ENCODE data around the gene PFKFB3. TPM values are rescaled to one million over a fixed set of nuclear protein-coding genes. Genes with fewer than 3 reads are reported as not detected.

PFKFB3 gene
- total and polyA plus RNA-seq, 9 donors, result 15.3 to 60.8 (median 40.2) TPM

GRCh38 chr10:6274484-6274883 lies 71.8 kb downstream of the PFKFB3 start:
- no peaks in the 10 kb centered on the region for H3K27me3 ChIP-seq
- no peaks in the 10 kb centered on the region for H3K4me1 ChIP-seq (ENCODE audit: insufficient read depth)
- no peak for DNase-seq
- no peaks in the 10 kb centered on the region for H3K9me3 ChIP-seq
- WGBS, 3 donors, result 89 to 95% (median 91%) methylated on average over 7 of the region's 7 CpGs
- no peak overlapping the region for H3K4me3 ChIP-seq
- no peaks in the 10 kb centered on the region for H3K36me3 ChIP-seq
- no peak overlapping the region for H3K27ac ChIP-seq
- intact Hi-C loops (cut with DNase I), result no loop called here
- TF ChIP-seq EP300 (IDR thresholded peaks at IDR 0.05) (no peak), CTCF (IDR thresholded peaks at IDR 0.05) (no peak), POLR2A (IDR thresholded peaks at IDR 0.05) (no peak)

- Histone ChIP-seq H3K9me3 (no peaks in the 10 kb centered on the region), H3K27ac (no peak overlapping the region), H3K36me3 (no peaks in the 10 kb centered on the region), H3K4me1 (ENCODE audit: insufficient read depth) (no peaks in the 10 kb centered on the region), H3K27me3 (no peaks in the 10 kb centered on the region), H3K4me3 (no peak overlapping the region)
- peak in 4 of 5 donors; percentile 33 to 51 (median 41) for DNase-seq
- intact Hi-C loops (cut with DNase I), result no loop called here
- no peak for TF ChIP-seq CTCF (IDR thresholded peaks at IDR 0.05)
- no peak for TF ChIP-seq POLR2A (IDR thresholded peaks at IDR 0.05)
- peak; percentile 75 for TF ChIP-seq EP300 (IDR thresholded peaks at IDR 0.05)
- 79 to 84% (median 79%) methylated on average over 29 of the region's 29 CpGs for WGBS, 3 donors
These were observed 72.6 kb downstream of the PFKFB3 start for GRCh38 chr10:6275022-6275997.

- no peaks in the 10 kb centered on the region for H3K36me3 ChIP-seq
- H3K4me1 ChIP-seq (ENCODE audit: insufficient read depth), result no peaks in the 10 kb centered on the region
- no peaks in the 10 kb centered on the region for H3K9me3 ChIP-seq
- no peak overlapping the region for H3K4me3 ChIP-seq
- intact Hi-C loops (cut with DNase I), result no loop called here
- no peaks in the 10 kb centered on the region for H3K27me3 ChIP-seq
- WGBS, 3 donors, result 41 to 56% (median 46%) methylated on average over 2 of the region's 2 CpGs
- DNase-seq, result no peak
- no peak overlapping the region for H3K27ac ChIP-seq
- TF ChIP-seq POLR2A (IDR thresholded peaks at IDR 0.05) (no peak), EP300 (IDR thresholded peaks at IDR 0.05) (no peak), CTCF (IDR thresholded peaks at IDR 0.05) (no peak)
These were observed 73.6 kb downstream of the PFKFB3 start for GRCh38 chr10:6276356-6276755.

- intact Hi-C loops (cut with DNase I), result no loop called here
- TF ChIP-seq POLR2A (IDR thresholded peaks at IDR 0.05) (no peak), CTCF (IDR thresholded peaks at IDR 0.05) (no peak), EP300 (IDR thresholded peaks at IDR 0.05) (no peak)
- no peaks in the 10 kb centered on the region for H3K9me3 ChIP-seq
- 69 to 74% (median 72%) methylated on average over 9 of the region's 9 CpGs for WGBS, 3 donors
- no peaks in the 10 kb centered on the region for H3K4me1 ChIP-seq (ENCODE audit: insufficient read depth)
- H3K27me3 ChIP-seq, result no peaks in the 10 kb centered on the region
- no peak overlapping the region for H3K4me3 ChIP-seq
- no peak overlapping the region for H3K27ac ChIP-seq
- no peak for DNase-seq
- H3K36me3 ChIP-seq, result no peaks in the 10 kb centered on the region
These were observed 75.9 kb downstream of the PFKFB3 start for GRCh38 chr10:6278519-6279120.
